Skeletal muscle tissue (tissue), 4 donors: ENCODE measurements around the gene CPT2. TPM values are rescaled to one million over a fixed set of nuclear protein-coding genes. Genes with fewer than 3 reads are reported as not detected.

Experiments
- H3K27ac ChIP-seq: one replicate; pipeline ENCODE4 v1.7.0; 2013; ENCODE audit warnings: mild to moderate bottlenecking, low read depth, low read length, inconsistent platforms
- H3K27me3 ChIP-seq, 3 donors: one replicate each; pipeline ENCODE4 v1.7.0; 2013; ENCODE audit warnings: low read length in 3 of 3; ENCODE audit not compliant: control insufficient read depth in 3 of 3, insufficient read depth in 3 of 3
- H3K36me3 ChIP-seq, 3 donors: one replicate each; pipeline ENCODE4 v1.7.0; 2013; ENCODE audit warnings: low read length in 3 of 3; ENCODE audit not compliant: control insufficient read depth in 3 of 3, insufficient read depth in 3 of 3
- H3K4me1 ChIP-seq, 3 donors: one replicate each; pipeline ENCODE4 v1.7.0; 2013; ENCODE audit warnings: low read length in 3 of 3, mild to moderate bottlenecking in 3 of 3; ENCODE audit not compliant: control insufficient read depth in 3 of 3, insufficient read depth in 3 of 3
- H3K4me3 ChIP-seq, 3 donors: one replicate each; pipeline ENCODE4 v1.7.0; 2013; ENCODE audit warnings: low read length in 3 of 3
- H3K9ac ChIP-seq, 3 donors: one replicate each; pipeline ENCODE4 v1.7.0; 2013; ENCODE audit warnings: low read length in 3 of 3, mild to moderate bottlenecking in 3 of 3, moderate library complexity in 2 of 3, low read depth in 1 of 3
- H3K9me3 ChIP-seq, 3 donors: one replicate each; pipeline ENCODE4 v1.7.0; 2013; ENCODE audit warnings: low read length in 3 of 3; ENCODE audit not compliant: control insufficient read depth in 3 of 3
- total RNA-seq: library from RNA; depleted of rRNA; stranded (reverse); fragments of >200 nt; gene quantifications from one replicate; pipeline ENCODE4 v1.2.3, GENCODE V29; 2014
- donor health status: Osteomylitis.

CPT2 gene
- 8.9 TPM for total RNA-seq

DNA sequence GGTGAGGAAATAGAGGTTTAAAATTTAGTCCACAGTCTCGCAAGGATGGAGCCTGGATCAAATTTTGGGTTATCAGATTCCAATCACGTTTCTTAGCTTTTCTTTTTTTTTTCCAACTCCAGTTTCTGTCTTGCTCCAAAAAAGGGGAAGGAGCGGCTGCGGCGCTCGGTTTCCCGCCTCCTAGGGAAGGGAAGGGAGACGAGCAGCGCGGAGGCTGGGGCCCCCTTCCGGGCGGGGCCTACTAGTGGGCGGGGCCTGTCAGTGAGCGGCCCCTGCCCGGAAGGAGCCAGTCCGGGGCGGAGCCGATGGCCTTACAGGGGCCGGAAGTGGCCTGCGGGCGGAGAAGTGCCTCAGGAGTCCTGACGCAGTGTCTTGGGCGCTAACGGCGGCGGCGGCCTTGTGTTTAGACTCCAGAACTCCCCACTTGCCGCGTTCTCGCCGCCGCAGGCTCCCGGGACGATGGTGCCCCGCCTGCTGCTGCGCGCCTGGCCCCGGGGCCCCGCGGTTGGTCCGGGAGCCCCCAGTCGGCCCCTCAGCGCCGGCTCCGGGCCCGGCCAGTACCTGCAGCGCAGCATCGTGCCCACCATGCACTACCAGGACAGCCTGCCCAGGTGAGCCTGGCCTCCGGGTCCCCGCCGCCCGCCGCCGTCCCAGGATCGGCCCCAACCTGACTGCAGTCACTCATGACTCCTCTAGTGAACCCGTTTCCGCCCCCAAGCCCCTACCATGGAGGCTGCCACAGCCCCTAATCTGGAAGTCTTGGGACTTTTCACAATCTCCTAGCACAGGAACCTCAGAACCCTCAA is at the start of gene CPT2:
Gene CPT2, plus strand, starts transcription at position 340 of the 806 bp plus-strand sequence. Its CDS starts 120 bp downstream, at position 460.
- peak within 1 kb of the TSS; percentile 97 for H3K27ac ChIP-seq
- H3K4me3 ChIP-seq: peak within 1 kb of the TSS; percentile 83 to 89 (median 87)
- H3K4me1 ChIP-seq: peaks cover 26 to 30% (median 28%) of the 10 kb centered on the region in 3 donors
- H3K9ac ChIP-seq: peak within 1 kb of the TSS; percentile 85 to 95 (median 94)
- H3K9me3 ChIP-seq: no peaks in the 10 kb centered on the region
- peaks cover 0 to 7% (median 0%) of the 10 kb centered on the region in 3 donors for H3K36me3 ChIP-seq
- no peaks in the 10 kb centered on the region for H3K27me3 ChIP-seq

GRCh38 chr1:53147174-53147573 is 49.5 kb upstream of the CPT2 start:
- H3K27ac ChIP-seq: no peak overlapping the region
- H3K4me1 ChIP-seq: peaks cover 6 to 12% (median 10%) of the 10 kb centered on the region in 3 donors
- peaks cover 0 to 3% (median 0%) of the 10 kb centered on the region in 3 donors for H3K27me3 ChIP-seq
- no peaks in the 10 kb centered on the region for H3K36me3 ChIP-seq
- H3K9me3 ChIP-seq: no peaks in the 10 kb centered on the region
- no peak overlapping the region for H3K9ac ChIP-seq
- H3K4me3 ChIP-seq: no peak overlapping the region

DNA sequence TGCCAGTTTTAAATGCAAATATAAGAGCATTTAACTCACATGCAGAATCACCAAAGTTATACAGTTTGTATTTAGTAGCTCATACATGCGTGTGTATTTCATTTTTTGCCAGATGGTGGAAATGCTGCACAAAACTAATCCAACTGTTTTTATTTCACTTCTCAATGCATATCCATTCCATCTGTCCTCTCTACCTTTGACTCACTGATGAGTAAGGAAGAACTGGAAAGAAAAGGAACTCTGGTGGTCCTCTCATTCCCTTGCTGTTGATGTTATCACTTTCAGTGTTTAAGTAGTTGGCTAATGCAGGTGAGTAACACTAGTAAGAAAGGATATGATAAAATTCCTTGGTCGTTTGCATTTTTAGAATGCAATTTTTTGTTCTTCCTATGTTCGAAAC is 48.5 kb upstream of the CPT2 start:
- no peak overlapping the region for H3K9ac ChIP-seq
- H3K27me3 ChIP-seq: peaks cover 0 to 3% (median 0%) of the 10 kb centered on the region in 3 donors
- peaks cover 6 to 12% (median 10%) of the 10 kb centered on the region in 3 donors for H3K4me1 ChIP-seq
- no peaks in the 10 kb centered on the region for H3K9me3 ChIP-seq
- H3K27ac ChIP-seq: no peak overlapping the region
- no peaks in the 10 kb centered on the region for H3K36me3 ChIP-seq
- no peak overlapping the region for H3K4me3 ChIP-seq

DNA sequence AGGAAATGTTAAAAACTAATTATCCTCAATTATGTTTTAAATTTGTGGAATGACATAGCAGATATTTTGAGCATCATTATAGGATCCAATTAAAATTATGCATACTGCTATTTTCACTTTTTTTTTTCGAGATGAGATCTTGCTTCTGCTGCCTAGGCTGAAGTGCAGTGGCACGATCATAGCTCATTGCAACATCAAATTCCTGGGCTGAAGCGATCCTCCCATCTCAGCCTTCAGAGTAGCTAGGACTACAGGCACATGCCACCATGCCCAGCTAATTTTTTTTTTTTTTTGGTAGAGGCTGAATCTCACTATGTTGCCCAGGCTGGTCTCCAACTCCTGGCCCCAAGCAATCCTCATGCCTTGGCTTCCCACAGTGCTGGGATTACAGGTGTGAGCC is 42.9 kb upstream of the CPT2 start:
- Histone ChIP-seq H3K4me3 (no peak overlapping the region), H3K27me3 (peaks cover 0 to 3% (median 0%) of the 10 kb centered on the region in 3 donors), H3K36me3 (no peaks in the 10 kb centered on the region), H3K27ac (no peak overlapping the region), H3K9ac (no peak overlapping the region), H3K4me1 (no peaks in the 10 kb centered on the region), H3K9me3 (no peaks in the 10 kb centered on the region)

DNA sequence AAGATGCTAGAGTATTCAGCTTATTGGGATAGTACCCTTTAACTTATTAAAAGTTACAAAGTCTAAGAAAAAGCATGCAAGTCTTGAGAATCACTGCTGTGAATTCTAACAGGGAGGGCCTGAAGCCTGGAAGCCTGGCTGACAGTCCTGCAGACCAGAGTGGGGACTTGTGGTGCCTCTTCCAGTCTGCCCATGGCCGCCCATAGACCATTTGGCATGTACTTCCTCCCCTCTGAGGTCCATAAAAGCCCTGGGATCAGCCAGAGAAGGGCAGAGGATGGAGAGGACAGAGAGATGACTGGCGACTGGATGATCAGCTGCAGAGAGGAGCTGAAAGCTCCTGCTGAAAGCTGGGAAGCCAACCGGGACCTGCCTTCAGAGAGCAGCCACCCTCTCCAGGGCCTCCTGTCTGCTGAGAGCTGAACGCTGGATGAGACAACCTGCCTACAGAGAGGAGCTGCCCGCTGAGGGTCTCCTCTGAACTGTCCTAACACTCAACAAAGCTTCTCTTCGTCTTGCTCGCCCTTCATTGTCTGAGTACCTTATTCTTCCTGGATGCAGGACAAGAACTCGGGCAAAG is 41.7 kb upstream of the CPT2 start:
- Histone ChIP-seq H3K27ac (no peak overlapping the region), H3K4me1 (no peaks in the 10 kb centered on the region), H3K9ac (no peak overlapping the region), H3K36me3 (no peaks in the 10 kb centered on the region), H3K9me3 (no peaks in the 10 kb centered on the region), H3K27me3 (no peaks in the 10 kb centered on the region), H3K4me3 (no peak overlapping the region)

- H3K9me3 ChIP-seq: no peaks in the 10 kb centered on the region
- no peak overlapping the region for H3K4me3 ChIP-seq
- no peaks in the 10 kb centered on the region for H3K4me1 ChIP-seq
- no peak overlapping the region for H3K9ac ChIP-seq
- no peaks in the 10 kb centered on the region for H3K36me3 ChIP-seq
- H3K27ac ChIP-seq: no peak overlapping the region
- no peaks in the 10 kb centered on the region for H3K27me3 ChIP-seq
These were observed 41.1 kb upstream of the CPT2 start for GRCh38 chr1:53155534-53155933.

- Histone ChIP-seq H3K4me1 (no peaks in the 10 kb centered on the region), H3K27me3 (no peaks in the 10 kb centered on the region), H3K9me3 (no peaks in the 10 kb centered on the region), H3K9ac (no peak overlapping the region), H3K27ac (no peak overlapping the region), H3K36me3 (no peaks in the 10 kb centered on the region), H3K4me3 (no peak overlapping the region)
These were observed 40.7 kb upstream of the CPT2 start for GRCh38 chr1:53155945-53156344.

GRCh38 chr1:53156783-53157182 is 39.8 kb upstream of the CPT2 start:
- Histone ChIP-seq H3K9me3 (no peaks in the 10 kb centered on the region), H3K9ac (no peak overlapping the region), H3K4me3 (no peak overlapping the region), H3K4me1 (no peaks in the 10 kb centered on the region), H3K27me3 (no peaks in the 10 kb centered on the region), H3K36me3 (no peaks in the 10 kb centered on the region), H3K27ac (no peak overlapping the region)

DNA sequence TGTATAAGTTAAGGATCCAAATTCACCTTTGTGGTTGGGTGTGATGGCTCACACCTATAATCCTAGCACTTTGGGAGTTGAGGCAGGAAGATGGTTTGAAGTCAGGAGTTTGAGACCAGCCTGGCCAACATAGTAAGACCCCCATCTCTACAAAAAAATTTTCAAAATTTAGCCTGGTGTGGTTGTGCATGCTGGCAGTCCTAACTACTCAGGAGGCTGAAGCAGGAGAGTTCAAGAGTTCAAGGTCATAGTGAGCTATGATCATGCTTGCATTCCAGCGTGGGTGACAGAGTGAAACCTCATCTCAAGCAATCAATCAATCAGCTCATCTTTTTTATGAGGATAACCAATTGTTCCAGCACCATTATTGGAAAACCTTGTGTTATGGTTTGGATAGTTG is 37.7 kb upstream of the CPT2 start:
- Histone ChIP-seq H3K27ac (no peak overlapping the region), H3K27me3 (no peaks in the 10 kb centered on the region)

GRCh38 chr1:53160924-53161378 is 35.7 kb upstream of the CPT2 start:
- Histone ChIP-seq H3K27ac (no peak overlapping the region), H3K27me3 (peaks cover 0 to 3% (median 0%) of the 10 kb centered on the region in 3 donors)

More for the DNA sequence above, 37.7 kb upstream of the CPT2 start:
- H3K4me1 ChIP-seq: no peaks in the 10 kb centered on the region
- no peaks in the 10 kb centered on the region for H3K36me3 ChIP-seq
- H3K4me3 ChIP-seq: no peak overlapping the region
- no peak overlapping the region for H3K9ac ChIP-seq
- H3K9me3 ChIP-seq: no peaks in the 10 kb centered on the region

More at GRCh38 chr1:53160924-53161378, 35.7 kb upstream of the CPT2 start:
- Histone ChIP-seq H3K9ac (no peak overlapping the region), H3K4me1 (no peaks in the 10 kb centered on the region), H3K9me3 (no peaks in the 10 kb centered on the region), H3K4me3 (no peak overlapping the region), H3K36me3 (no peaks in the 10 kb centered on the region)
